ENCODE data around the gene SAMD13.

Gene SAMD13

DNA sequence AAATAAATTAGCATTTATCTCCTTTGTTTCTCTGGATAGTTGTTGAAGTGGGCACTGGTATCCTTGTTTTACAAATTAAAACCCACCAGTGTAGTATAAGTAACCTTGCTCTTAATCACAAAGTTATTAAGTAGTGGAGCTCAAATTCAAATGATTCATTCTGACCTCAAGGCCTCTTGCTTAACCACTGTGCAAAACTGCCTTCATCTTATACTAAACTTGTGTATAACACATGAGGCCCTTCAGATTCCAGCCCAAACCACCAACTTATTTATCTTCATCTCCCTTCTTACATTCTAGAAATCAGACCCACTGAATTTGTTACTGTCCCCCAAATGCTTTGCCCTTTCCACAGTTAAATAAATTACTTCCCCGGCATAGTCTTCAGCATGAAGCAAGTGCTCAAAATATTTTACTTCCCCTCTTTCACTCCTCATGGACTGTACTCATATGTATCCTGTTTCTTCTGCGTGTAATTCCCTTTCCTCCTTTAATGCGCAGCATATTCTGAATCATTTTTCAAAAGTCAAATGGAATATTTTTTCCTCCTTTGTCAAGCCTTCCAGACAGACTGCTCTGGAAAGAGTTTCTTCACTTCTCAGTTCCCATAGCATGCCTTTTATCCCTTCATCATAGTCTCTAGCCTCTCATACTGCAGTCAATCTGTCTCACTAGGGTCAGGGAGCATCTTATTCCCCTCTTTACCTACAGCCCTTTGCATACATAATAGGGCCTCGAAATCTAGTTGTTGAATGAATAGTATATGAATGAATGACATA, 77.8 kb downstream of the SAMD13 start:
- DNase-seq (ENCODE audit: low read depth), result peak; percentile 57

DNA sequence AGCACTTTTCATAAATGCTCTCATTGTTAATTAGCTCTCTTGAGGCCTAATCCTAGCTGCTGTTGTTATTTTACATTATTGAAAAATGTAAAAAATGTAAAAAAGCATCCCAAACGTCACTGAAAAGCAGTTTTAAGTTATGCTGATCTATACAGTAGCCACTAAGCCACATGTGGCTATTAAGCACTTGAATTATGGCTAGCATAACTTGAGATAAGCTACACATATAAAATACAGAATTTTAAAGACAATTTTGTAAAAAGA, 78.3 kb downstream of the SAMD13 start:
- TF ChIP-seq CTCF (IDR thresholded peaks at IDR 0.05; ENCODE audit: low read depth, low read length, missing control alignments), result no peak
- no peak for DNase-seq (ENCODE audit: low read depth)
- H3K4me3 ChIP-seq (ENCODE audit: low read depth, low read length), result no peak overlapping the region
- in situ Hi-C loops (cut with HindIII; ENCODE audit: low sequenced_read_pairs), result no loop called here

More for the DNA sequence above, 77.8 kb downstream of the SAMD13 start:
- in situ Hi-C loops (cut with HindIII; ENCODE audit: low sequenced_read_pairs), result no loop called here
- TF ChIP-seq CTCF (IDR thresholded peaks at IDR 0.05; ENCODE audit: low read depth, low read length, missing control alignments), result no peak
- no peak overlapping the region for H3K4me3 ChIP-seq (ENCODE audit: low read depth, low read length)

DNA sequence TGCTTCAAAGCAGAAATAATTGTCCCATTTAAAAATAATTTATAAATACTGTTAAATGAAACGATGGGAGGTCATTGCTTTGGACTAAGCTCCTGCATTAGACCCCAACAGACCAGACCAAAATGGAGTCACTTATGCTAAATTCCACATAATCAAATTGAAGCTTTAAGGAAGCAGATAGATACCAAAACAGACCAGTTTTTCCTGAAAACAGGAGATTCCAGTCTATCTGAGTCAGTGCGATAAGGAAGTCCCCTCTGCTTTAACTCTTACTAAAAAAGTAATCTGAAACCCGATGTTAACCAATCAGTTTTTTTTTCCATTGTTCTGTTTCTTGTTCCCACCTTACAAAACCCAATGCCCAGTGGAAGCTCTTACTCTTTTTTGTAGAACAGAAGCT, 80.6 kb downstream of the SAMD13 start:
- no peak overlapping the region for H3K4me3 ChIP-seq (ENCODE audit: low read depth, low read length)
- in situ Hi-C loops (cut with HindIII; ENCODE audit: low sequenced_read_pairs), result no loop called here
- DNase-seq (ENCODE audit: low read depth), result no peak
- no peak for TF ChIP-seq CTCF (IDR thresholded peaks at IDR 0.05; ENCODE audit: low read depth, low read length, missing control alignments)

- in situ Hi-C loops (cut with HindIII; ENCODE audit: low sequenced_read_pairs), result no loop called here
- TF ChIP-seq CTCF (IDR thresholded peaks at IDR 0.05; ENCODE audit: low read depth, low read length, missing control alignments), result no peak
- DNase-seq (ENCODE audit: low read depth), result no peak
- H3K4me3 ChIP-seq (ENCODE audit: low read depth, low read length), result no peak overlapping the region
Measured at GRCh38 chr1:84385347-84385746, 83.8 kb downstream of the SAMD13 start.

GRCh38 chr1:84386716-84387479, 85.4 kb downstream of the SAMD13 start:
- no peak overlapping the region for H3K4me3 ChIP-seq (ENCODE audit: low read depth, low read length)
- in situ Hi-C loops (cut with HindIII; ENCODE audit: low sequenced_read_pairs), result no loop called here
- no peak for TF ChIP-seq CTCF (IDR thresholded peaks at IDR 0.05; ENCODE audit: low read depth, low read length, missing control alignments)
- DNase-seq (ENCODE audit: low read depth), result no peak

- no peak for DNase-seq (ENCODE audit: low read depth)
- no peak overlapping the region for H3K4me3 ChIP-seq (ENCODE audit: low read depth, low read length)
- TF ChIP-seq CTCF (IDR thresholded peaks at IDR 0.05; ENCODE audit: low read depth, low read length, missing control alignments), result peak; percentile 48
- in situ Hi-C loops (cut with HindIII; ENCODE audit: low sequenced_read_pairs), result no loop called here
Measured at GRCh38 chr1:84387480-84388163, 86.1 kb downstream of the SAMD13 start.
